Right lobe of liver (tissue), 4 donors: ENCODE measurements around the gene ATP5F1E.

Experiments
- CTCF ChIP-seq, 4 donors: fragments of 200-600 bp in 3 of 4; fragments of 450-650 bp in 1 of 4; IDR thresholded peaks; one replicate each; pipeline versions ENCODE4 v1.5.1 to v1.8.0; 2016 to 2022; ENCODE audit warnings: antibody characterized with exemption in 4 of 4, mild to moderate bottlenecking in 2 of 4
- POLR2A ChIP-seq: fragments of 450-650 bp; IDR thresholded peaks from one replicate; pipeline ENCODE4 v1.6.1; 2017; ENCODE audit warnings: antibody characterized with exemption, mild to moderate bottlenecking
- donor health status: DM: no; HTN: no; CAD: no.
- donor health status: DM: no; HTN: no; CAD: no.
- donor health status: DM: no; HTN: yes; CAD: no.

DNA sequence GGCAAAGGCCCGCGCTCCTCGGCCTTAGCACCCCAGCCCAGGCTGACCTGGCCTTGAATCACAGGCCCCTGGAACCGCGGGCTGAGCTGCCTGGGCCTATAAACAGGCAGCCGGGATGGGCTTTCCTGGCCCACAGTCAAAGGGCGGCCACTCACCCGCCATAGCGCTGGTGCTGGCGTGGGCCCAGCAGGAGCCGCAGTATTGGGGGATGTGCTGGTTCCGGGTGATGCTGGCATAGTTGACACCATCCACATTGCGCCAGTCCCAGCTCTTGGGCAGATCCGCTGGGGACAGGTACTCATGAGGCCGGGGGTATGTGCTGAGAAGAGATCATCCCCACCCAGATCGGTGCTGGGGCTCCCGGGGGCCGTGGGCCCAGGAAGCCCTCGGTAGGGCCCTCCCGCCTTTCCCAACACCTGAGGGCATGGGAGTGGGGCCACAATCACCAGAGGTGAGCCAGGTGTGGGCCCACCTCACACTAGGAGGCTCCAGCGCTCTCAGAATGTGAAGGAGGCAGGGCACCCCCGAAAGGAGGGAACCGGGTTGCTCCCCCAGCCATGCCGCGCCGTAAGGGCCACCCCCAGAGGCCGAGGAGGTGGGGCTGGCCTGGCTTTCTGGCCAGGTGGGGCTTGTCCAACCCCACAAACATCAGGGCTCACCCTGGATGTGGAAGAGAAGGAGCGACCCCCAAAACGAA, 25.8 kb downstream of the ATP5F1E start:
- TF ChIP-seq CTCF (IDR thresholded peaks at IDR 0.05), result no peak
- TF ChIP-seq POLR2A, result no peak
